C4-2B (cell line): ENCODE data around the gene LGR6.

Experiments used
- CTCF ChIP-seq: fragments of 450-650 bp; conservative IDR thresholded peaks from 2 replicates; pipeline ENCODE4 v1.5.1; 2017; ENCODE audit warnings: mild to moderate bottlenecking
- ZFX ChIP-seq: fragments of 450-650 bp; IDR thresholded peaks from 2 replicates; pipeline ENCODE4 v1.6.1; 2017

DNA sequence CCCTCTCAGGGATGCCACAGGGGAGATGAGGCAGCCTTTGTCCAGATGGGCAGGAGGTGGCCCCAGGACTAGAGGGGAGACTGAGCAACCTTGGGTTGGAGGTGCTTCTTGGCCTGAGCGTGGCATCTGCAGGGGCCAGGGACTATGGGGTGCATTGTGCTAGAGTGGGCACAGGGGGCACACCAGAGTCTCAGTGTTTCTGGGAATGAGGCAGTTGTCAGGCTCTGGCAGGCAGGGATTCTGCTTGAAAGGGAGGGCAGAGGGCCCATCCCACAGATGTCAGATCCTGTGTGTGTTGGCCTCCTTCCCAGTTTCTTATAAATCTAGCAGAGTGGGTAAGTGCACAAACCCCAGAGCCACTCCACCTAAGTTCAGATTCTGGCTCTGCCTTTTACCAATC lies 13.7 kb downstream of the LGR6 start:
- TF ChIP-seq CTCF (peak; percentile 13; the same call in 1 of the 2 replicates), ZFX (no peak)
